PFSK-1 (cell line): Measurements from ENCODE around the gene AQP5.

Experiments
- FOXP2 ChIP-seq: optimal IDR thresholded peaks from 2 replicates; pipeline ENCODE3; 2011; ENCODE audit warnings: borderline replicate concordance, control low read depth, inconsistent platforms; ENCODE audit not compliant: insufficient read depth; ENCODE audit errors: extremely low read length, extremely low read depth
- POLR2AphosphoS5 ChIP-seq: IDR thresholded peaks from 2 replicates; pipeline ENCODE4 v1.6.1; 2012; ENCODE audit warnings: low read depth, mild to moderate bottlenecking, control low read depth, low read length, moderate library complexity
- SIN3A ChIP-seq: IDR thresholded peaks from 2 replicates; pipeline ENCODE4 v1.6.1; 2012; ENCODE audit warnings: mild to moderate bottlenecking, low read length, moderate library complexity, borderline replicate concordance; ENCODE audit not compliant: insufficient read depth
- TAF1 ChIP-seq: IDR thresholded peaks from 2 replicates; pipeline ENCODE4 v1.6.1; 2012; ENCODE audit warnings: low read length, control low read depth, borderline replicate concordance; ENCODE audit not compliant: insufficient read depth
- TF ChIP-seq, protein P1 (sequence below), 2 experiments: IDR thresholded peaks; 2 replicates each; pipeline versions ENCODE4 v1.6.1 to v1.8.0; 2011 to 2012; ENCODE audit warnings: low read depth in 2 of 2, low read length in 2 of 2, control low read depth in 1 of 2, inconsistent platforms in 1 of 2, mild to moderate bottlenecking in 1 of 2, moderate library complexity in 1 of 2; ENCODE audit not compliant: insufficient read depth in 1 of 2

AQP5 gene

DNA sequence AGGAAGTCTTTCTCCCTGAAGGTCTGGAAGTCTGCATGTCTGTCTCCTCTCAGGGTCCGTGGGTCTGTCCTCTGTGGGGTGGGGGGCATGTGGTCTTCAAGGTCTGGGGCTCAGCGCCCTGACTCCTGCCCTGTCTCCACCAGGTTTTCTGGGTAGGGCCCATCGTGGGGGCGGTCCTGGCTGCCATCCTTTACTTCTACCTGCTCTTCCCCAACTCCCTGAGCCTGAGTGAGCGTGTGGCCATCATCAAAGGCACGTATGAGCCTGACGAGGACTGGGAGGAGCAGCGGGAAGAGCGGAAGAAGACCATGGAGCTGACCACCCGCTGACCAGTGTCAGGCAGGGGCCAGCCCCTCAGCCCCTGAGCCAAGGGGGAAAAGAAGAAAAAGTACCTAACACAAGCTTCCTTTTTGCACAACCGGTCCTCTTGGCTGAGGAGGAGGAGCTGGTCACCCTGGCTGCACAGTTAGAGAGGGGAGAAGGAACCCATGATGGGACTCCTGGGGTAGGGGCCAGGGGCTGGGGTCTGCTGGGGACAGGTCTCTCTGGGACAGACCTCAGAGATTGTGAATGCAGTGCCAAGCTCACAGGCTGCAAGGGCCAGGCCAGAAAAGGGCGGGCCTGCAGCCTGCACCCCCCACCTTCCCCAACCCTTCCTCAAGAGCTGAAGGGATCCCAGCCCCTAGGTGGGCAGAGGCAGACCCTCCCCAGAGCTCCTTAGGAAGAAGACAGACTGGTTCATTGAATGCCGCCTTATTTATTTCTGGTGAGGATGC, 3.4 kb downstream of the AQP5 start:
- TF ChIP-seq SIN3A (no peak), FOXP2 (no peak), TAF1 (no peak), POLR2AphosphoS5 (no peak)
- TF ChIP-seq, protein P1, sequence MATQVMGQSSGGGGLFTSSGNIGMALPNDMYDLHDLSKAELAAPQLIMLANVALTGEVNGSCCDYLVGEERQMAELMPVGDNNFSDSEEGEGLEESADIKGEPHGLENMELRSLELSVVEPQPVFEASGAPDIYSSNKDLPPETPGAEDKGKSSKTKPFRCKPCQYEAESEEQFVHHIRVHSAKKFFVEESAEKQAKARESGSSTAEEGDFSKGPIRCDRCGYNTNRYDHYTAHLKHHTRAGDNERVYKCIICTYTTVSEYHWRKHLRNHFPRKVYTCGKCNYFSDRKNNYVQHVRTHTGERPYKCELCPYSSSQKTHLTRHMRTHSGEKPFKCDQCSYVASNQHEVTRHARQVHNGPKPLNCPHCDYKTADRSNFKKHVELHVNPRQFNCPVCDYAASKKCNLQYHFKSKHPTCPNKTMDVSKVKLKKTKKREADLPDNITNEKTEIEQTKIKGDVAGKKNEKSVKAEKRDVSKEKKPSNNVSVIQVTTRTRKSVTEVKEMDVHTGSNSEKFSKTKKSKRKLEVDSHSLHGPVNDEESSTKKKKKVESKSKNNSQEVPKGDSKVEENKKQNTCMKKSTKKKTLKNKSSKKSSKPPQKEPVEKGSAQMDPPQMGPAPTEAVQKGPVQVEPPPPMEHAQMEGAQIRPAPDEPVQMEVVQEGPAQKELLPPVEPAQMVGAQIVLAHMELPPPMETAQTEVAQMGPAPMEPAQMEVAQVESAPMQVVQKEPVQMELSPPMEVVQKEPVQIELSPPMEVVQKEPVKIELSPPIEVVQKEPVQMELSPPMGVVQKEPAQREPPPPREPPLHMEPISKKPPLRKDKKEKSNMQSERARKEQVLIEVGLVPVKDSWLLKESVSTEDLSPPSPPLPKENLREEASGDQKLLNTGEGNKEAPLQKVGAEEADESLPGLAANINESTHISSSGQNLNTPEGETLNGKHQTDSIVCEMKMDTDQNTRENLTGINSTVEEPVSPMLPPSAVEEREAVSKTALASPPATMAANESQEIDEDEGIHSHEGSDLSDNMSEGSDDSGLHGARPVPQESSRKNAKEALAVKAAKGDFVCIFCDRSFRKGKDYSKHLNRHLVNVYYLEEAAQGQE (IDR thresholded peaks at IDR 0.05; ENCODE audit: insufficient read depth in 1 of 2, low read depth in 2 of 2, low read length in 2 of 2) = no peak

DNA sequence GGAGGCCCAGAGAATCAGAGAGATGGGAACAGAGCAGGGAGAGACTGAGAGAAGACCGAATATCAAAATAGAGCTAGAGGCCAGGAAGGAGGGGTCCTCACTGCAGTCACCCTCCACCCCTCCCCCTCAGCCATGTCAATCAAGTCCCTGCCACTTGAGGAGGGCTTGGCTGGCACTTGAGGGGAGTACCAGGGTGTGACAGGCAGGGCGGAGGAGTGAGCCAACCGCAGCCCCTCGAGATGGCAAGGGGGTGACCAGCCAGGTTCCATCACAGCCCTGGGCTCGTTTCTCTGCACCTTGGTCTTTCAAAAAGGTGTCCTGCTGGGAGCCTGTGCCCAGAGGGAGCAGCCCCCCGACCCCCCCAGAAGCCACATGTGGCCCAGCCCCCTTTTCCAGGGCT, 4.2 kb downstream of the AQP5 start:
- TF ChIP-seq, protein P1 (IDR thresholded peaks at IDR 0.05; ENCODE audit: insufficient read depth in 1 of 2, low read depth in 2 of 2, low read length in 2 of 2) = no peak
- TF ChIP-seq SIN3A (no peak), FOXP2 (no peak), POLR2AphosphoS5 (no peak), TAF1 (no peak)

DNA sequence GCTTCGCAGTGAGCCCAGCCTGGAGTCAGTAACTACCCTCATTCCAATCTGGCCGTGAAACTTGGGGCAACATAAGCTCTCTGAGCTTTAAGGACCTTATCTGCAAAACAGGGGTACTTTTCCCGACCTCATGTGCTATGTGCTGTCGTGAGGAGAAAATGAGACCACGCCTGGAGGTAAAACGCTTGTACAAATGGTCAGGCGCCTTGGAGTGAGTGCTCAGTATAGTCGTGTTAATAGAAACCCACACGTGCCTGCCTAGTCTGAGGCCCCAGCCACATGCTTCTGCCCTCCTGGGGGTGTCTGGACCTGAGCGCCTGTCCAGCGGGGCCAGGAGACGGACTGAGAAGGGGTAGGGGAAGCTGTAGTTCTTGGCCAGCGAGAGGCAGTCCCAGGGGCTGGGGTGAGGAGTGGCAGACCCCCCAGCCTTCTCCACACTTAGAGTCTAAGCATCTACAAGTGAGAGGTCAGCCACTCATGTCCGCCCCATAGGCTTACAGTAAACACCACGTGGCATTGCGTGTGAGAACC, 4.9 kb downstream of the AQP5 start:
- TF ChIP-seq FOXP2 (no peak), SIN3A (no peak), TAF1 (no peak), POLR2AphosphoS5 (no peak)
- TF ChIP-seq, protein P1 (IDR thresholded peaks at IDR 0.05; ENCODE audit: insufficient read depth in 1 of 2, low read depth in 2 of 2, low read length in 2 of 2) = no peak

DNA sequence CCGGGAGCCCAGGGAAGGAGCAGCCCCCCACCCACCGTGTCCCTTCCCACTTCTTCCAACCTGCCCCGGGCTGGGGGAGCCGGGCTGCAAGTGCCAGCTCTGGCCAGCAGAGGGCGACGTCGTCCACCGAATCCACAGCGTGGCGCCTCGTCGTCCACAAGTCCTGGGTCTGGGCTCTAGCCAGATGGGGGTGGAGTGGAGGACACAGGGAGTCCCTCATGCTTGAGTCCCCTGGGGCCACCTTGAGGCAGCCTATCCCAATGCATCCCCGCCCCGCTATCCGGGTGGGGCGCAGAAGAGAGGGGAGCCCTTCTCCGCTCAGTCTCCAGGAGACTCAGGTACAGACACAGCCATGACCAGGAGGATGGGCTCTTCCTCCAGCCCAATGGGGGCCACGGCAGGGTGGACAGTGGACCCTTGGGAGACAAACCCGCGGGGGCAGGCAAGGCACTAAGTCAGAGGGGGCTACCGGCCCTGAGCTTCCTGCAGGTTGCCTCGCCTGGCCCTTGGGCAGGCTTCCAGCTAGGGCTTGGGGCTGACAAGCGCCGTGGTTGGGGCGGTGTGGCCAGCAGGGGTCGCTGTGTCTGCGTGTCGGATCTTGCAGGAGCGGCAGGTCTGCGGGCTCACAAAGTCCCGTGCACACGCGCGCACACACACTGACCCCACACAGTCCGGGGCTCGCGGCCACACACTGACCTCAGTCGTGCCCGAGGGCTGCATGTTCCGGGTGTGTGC, 5.5 kb downstream of the AQP5 start:
- TF ChIP-seq POLR2AphosphoS5 = no peak
- TF ChIP-seq, protein P1 (IDR thresholded peaks at IDR 0.05; ENCODE audit: insufficient read depth in 1 of 2, low read depth in 2 of 2, low read length in 2 of 2) = peak in 1 of 2 experiments; percentile 47; a peak in 1 of 4 replicates
